Jurkat, Clone E6-1 (cell line): ENCODE results near the gene TEX26. TPM values are rescaled to one million over a fixed set of nuclear protein-coding genes. Genes with fewer than 3 reads are reported as not detected.

Source experiments
- DNase-seq: peaks from one replicate; pipeline ENCODE4 v3.0.0-alpha.2; 2011; ENCODE audit warnings: low read depth, low spot score
- H3K4me3 ChIP-seq: 2 replicates; pipeline ENCODE4 v1.5.1; 2011; ENCODE audit warnings: mild to moderate bottlenecking, low read length, control low read depth, moderate library complexity
- polyA plus RNA-seq: library from polyadenylated mRNA; unstranded; fragments of >200 nt; gene quantifications from one replicate; pipeline ENCODE4 v1.2.1, GENCODE V29; 2012; ENCODE audit warnings: missing spikeins; ENCODE audit not compliant: insufficient read length, insufficient read depth

The TEX26 gene
- not detected for polyA plus RNA-seq

DNA sequence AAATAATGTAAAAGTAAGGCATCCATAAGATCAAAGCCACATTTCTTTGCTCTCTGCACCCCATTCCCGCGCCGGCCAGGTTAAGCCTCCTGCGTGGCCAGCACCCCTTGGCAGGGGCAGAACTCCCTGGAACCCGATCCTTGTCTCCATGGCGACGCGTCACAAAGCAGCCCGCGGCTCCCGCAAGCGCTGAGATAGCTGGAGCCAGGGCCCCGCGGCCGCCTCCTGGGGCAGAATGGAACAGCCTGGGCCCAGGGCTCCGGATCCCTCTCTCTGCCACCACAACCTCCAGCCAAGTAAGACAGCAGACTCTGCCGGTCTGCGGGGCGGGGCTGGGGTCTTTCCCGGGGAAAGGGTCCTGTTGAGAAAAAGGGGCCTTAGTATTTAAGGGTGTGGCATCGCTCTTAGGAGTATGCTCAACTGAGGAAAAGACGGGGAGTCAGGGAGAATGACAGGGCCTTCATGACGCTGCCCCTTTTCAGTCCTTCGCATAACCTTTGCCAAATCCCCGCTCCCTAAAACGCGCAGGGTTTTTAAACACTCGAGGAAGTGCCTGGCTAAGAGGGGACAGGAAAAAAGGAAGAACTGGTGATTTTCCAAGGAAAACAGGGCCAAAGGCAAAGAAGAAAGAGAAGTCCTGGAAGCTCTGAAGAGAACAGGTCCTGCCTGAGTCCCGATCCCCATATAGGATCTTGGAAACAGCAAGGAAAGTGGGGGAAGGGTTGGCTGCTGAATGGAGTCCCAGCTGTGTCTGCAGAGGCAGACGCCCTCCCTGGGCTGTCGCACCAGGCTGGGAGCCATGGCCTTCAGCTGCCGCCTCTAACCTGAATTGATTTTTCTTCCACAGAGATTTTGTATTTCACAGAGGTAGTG lies at the start of gene TEX26:
TEX26 (plus strand) TSS at position 176 of the 873 bp plus-strand sequence; CDS start at position 236, 60 bp downstream.
- H3K4me3 ChIP-seq, result no peak within 1 kb of the TSS
- no peak for DNase-seq

- no peak overlapping the region for H3K4me3 ChIP-seq
- DNase-seq, result no peak
Observed at GRCh38 chr13:30882996-30883766, 49.3 kb upstream of the TEX26 start.

GRCh38 chr13:30884543-30884942 lies 47.9 kb upstream of the TEX26 start:
- DNase-seq, result peak; percentile 18
- H3K4me3 ChIP-seq, result no peak overlapping the region

- H3K4me3 ChIP-seq, result no peak overlapping the region
- DNase-seq, result no peak
Observed at GRCh38 chr13:30889196-30889690, 43.2 kb upstream of the TEX26 start.

DNA sequence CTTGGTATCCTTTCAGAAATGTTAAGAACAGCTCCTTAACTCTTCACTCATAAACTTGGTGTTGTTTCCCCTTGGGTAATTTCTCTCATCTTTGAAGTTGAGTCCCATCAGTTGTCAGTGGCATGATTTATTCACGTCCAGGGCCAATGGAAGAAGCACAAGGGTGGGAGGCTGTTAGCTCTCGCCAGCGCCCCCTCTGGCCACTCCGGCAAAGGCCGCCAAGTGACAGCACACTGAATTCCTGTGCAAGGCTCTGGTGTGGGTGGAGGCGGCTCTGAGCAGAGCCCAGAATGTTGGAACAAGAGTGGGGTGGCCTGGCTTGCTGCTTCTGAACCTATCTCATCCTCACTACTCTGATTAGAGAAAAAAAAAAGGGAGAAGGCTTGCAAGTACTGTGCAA lies 39.5 kb upstream of the TEX26 start:
- peak; percentile 32 for DNase-seq
- no peak overlapping the region for H3K4me3 ChIP-seq

GRCh38 chr13:30895773-30896172 lies 36.7 kb upstream of the TEX26 start:
- DNase-seq, result no peak
- no peak overlapping the region for H3K4me3 ChIP-seq

DNA sequence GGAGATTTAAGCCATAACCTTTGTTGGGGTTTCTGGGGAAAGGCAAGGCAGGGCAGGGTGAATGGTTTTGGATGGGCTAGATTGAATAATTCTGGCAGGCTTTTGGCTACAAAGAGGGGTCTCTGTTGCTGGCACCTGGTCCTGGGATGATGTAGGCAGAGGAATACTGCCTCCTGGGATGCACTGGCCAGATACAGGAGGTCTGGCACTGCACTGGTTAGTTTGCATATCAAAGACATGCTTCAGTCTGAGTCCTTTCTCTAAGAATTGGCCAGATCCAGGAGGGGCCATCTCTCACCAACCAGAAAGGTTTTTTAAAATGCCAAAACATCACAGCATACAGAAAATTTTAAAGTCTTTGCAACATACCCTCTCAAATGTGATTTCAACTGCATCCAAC lies 34.4 kb upstream of the TEX26 start:
- no peak overlapping the region for H3K4me3 ChIP-seq
- no peak for DNase-seq

GRCh38 chr13:30898678-30899241 lies 33.7 kb upstream of the TEX26 start:
- H3K4me3 ChIP-seq, result no peak overlapping the region
- no peak for DNase-seq

GRCh38 chr13:30900436-30900835 lies 32.0 kb upstream of the TEX26 start:
- H3K4me3 ChIP-seq, result no peak overlapping the region
- DNase-seq, result no peak

DNA sequence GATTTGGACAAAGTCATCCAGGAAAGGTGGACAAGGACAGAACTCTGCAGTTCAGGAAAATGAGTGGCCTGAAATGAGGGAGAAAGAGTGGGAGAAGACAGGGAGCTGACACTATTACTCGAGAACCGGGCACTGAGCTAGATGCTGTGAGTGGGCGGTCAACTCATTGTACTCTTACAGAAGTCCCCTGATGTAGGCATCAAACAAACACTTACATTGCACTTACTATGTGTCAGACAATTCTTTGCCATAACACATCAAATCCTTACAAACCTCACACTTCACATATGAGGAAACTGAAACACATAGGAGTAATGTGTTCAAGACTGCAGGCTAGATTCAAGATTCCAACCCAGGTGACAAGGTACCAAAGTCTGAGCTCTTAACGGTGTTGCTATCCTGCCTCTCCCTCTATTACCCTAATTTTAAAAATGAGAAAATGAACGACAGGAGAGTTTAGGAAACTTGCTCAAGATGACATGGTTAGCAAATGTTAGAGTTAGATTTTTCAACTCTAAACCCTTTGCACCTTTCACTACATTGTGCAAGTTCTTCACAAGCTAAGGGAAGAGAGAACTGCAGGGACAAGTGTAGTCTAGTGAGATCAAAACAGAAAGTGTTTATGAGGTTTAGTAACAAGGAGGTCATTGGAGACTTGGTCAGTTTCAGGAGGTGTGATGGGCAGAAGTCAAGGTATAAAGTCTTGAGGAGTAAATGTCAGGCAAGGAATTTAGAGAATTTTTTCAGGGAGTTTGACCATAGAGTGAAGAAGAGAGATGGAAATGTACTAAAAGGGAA lies 31.3 kb upstream of the TEX26 start:
- no peak for DNase-seq
- no peak overlapping the region for H3K4me3 ChIP-seq

- H3K4me3 ChIP-seq, result no peak overlapping the region
- no peak for DNase-seq
Observed at GRCh38 chr13:30904043-30904442, 28.4 kb upstream of the TEX26 start.

DNA sequence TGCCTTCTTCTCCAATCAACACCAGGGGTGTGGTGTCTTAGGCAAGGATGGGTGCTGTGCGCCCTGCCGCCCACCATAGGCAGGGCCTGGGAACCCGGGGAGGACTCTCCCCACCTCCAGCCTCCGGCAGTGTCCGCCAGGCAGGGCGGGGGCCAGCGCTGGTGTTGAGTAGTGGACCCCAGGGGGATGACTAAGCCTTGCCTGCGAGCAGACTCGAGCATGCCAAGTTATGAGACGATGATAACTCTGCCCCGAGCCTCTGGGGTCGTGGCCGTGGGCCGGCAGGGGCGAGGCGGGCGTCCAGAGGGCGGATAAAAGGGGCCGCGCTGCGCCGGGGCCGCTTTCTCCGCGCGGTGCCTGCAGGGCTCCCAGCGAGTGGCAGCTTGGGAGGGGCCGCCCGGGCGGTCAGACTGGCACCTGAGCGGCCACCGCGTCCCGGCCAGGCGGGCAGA lies 26.5 kb upstream of the TEX26 start, which contains the start of gene MEDAG:
MEDAG (plus strand) TSS at position 340 of the 452 bp plus-strand sequence. CDS start 245 bp downstream, outside the sequence.
- no peak within 1 kb of the TSS for H3K4me3 ChIP-seq
- DNase-seq, result no peak

DNA sequence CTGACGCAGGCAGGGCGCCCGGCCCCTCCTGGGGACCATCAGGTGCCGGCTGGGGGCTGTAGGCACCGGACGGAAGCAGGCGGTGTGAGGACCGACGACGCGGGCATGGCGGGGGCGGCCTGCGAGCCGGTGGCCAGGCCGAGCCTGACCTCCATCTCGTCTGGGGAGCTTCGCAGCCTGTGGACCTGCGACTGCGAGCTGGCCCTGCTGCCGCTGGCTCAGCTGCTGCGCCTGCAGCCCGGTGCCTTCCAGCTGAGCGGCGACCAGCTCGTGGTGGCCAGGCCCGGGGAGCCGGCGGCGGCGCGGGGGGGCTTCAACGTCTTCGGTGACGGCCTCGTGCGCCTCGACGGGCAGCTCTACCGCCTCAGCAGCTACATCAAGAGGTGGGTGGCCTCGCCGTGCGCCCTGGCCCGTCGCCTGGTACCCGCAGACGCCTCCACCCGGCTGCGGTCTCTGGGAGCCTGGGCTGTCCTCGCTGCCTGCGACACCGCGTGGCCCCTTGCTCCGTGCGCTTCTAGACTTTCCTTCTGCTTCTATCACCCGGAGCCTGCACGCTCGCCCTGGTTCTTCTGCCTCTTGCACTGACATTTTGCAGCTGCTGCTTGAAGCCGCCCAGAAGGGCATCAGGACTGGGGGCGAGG lies 25.9 kb upstream of the TEX26 start:
- no peak for DNase-seq
- no peak overlapping the region for H3K4me3 ChIP-seq

GRCh38 chr13:30907121-30907861 lies 25.2 kb upstream of the TEX26 start:
- H3K4me3 ChIP-seq, result no peak overlapping the region
- no peak for DNase-seq

GRCh38 chr13:30908416-30908980 lies 24.0 kb upstream of the TEX26 start:
- no peak overlapping the region for H3K4me3 ChIP-seq
- DNase-seq, result no peak

DNA sequence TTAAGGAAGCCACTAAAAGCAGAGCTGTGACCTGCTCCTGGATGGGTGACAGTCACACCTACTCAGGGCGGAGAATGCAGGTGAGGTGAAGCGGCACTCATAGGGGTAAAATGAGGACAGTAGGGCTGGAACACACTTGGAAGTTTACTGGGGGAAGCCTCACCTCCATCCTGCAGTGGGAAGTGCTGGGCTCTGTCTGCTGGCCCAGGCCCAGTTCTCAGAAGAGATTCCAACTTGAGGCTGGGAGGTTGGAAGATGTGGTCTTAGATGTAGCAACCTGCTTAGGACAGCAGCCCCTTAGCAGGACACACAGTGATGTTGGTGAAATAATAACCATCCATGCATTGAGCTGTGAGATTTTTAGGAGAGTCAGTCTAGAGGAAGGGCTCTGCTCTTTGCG lies 21.8 kb upstream of the TEX26 start:
- no peak overlapping the region for H3K4me3 ChIP-seq
- no peak for DNase-seq
